Hepatocyte (in vitro differentiated cells): ENCODE data around the gene RECK. TPM values are rescaled to one million over a fixed set of nuclear protein-coding genes. Genes with fewer than 3 reads are reported as not detected.
A peak's percentile ranks its signal among the peaks of the same experiment; 100 is the strongest.

Experiments used
- DNase-seq: peaks from one replicate; pipeline ENCODE4 v3.0.0-alpha.2; 2016; ENCODE audit warnings: low spot score
- H2AFZ ChIP-seq: fragments of 200-600 bp; sonication (generic); 2 replicates; pipeline ENCODE4 v1.6.0; 2016; ENCODE audit warnings: antibody characterized with exemption, mild to moderate bottlenecking
- H3K27ac ChIP-seq: fragments of 200-600 bp; sonication (generic); 2 replicates; pipeline ENCODE4 v1.5.1; 2016; ENCODE audit warnings: mild to moderate bottlenecking
- H3K27me3 ChIP-seq: fragments of 200-600 bp; sonication (generic); 2 replicates; pipeline ENCODE4 v1.6.1; 2016
- H3K36me3 ChIP-seq: fragments of 200-600 bp; sonication (generic); replicated peaks from 2 replicates; pipeline ENCODE4 v1.5.1; 2016; ENCODE audit warnings: low read depth; ENCODE audit not compliant: insufficient read depth
- H3K4me1 ChIP-seq: fragments of 200-600 bp; sonication (generic); 2 replicates; pipeline ENCODE4 v1.5.1; 2016; ENCODE audit warnings: mild to moderate bottlenecking, moderate library complexity; ENCODE audit not compliant: insufficient read depth
- H3K4me2 ChIP-seq: fragments of 200-600 bp; sonication (generic); 2 replicates; pipeline ENCODE4 v1.6.0; 2016
- H3K4me3 ChIP-seq: fragments of 200-600 bp; sonication (generic); 2 replicates; pipeline ENCODE4 v1.5.1; 2016; ENCODE audit warnings: mild to moderate bottlenecking
- H3K79me2 ChIP-seq: fragments of 200-600 bp; sonication (generic); 2 replicates; pipeline ENCODE4 v1.6.0; 2017; ENCODE audit warnings: mild to moderate bottlenecking
- H3K9me2 ChIP-seq: fragments of 200-600 bp; sonication (generic); replicated peaks from 2 replicates; pipeline ENCODE4 v1.6.0; 2017; ENCODE audit warnings: mild to moderate bottlenecking; ENCODE audit not compliant: insufficient read depth
- H3K9me3 ChIP-seq: fragments of 200-600 bp; sonication (generic); 2 replicates; pipeline ENCODE4 v1.5.1; 2016; ENCODE audit warnings: low read depth, mild to moderate bottlenecking
- H4K20me1 ChIP-seq: fragments of 200-600 bp; sonication (generic); 2 replicates; pipeline ENCODE4 v1.6.0; 2016; ENCODE audit warnings: mild to moderate bottlenecking; ENCODE audit not compliant: insufficient read depth, poor library complexity, severe bottlenecking
- CTCF ChIP-seq: fragments of 200-600 bp; sonication (generic); IDR thresholded peaks from 2 replicates; pipeline ENCODE4 v1.5.1; 2016; ENCODE audit warnings: antibody characterized with exemption, mild to moderate bottlenecking; ENCODE audit not compliant: poor library complexity
- EZH2 ChIP-seq: fragments of 200-600 bp; sonication (generic); IDR thresholded peaks from 2 replicates; pipeline ENCODE4 v1.6.1; 2016; ENCODE audit warnings: antibody characterized with exemption, mild to moderate bottlenecking, borderline replicate concordance
- EZH2phosphoT487 ChIP-seq: fragments of 200-600 bp; sonication (generic); IDR thresholded peaks from one replicate; pipeline ENCODE4 v1.6.1; 2018; ENCODE audit warnings: antibody characterized with exemption, mild to moderate bottlenecking, low read depth, moderate library complexity; ENCODE audit not compliant: unreplicated experiment, severe bottlenecking
- WGBS: methylation state at CpG from one replicate; pipeline ENCODE4 v1.1.6; 2016; ENCODE audit warnings: low lambda C conversion rate; ENCODE audit errors: missing lambda C conversion rate; 5-methylcytosine and 5-hydroxymethylcytosine counted together
- polyA plus RNA-seq: library from polyadenylated mRNA; unstranded; fragments of >200 nt; fragmentation: Nextera tagmentation; extraction: Ambion mirVana; gene quantifications from 2 replicates; pipeline ENCODE4 v1.2.1, GENCODE V29; 2016
- total RNA-seq: library from RNA; depleted of rRNA; stranded (reverse); fragments of >200 nt; gene quantifications from 2 replicates; pipeline ENCODE4 v1.2.3, GENCODE V29; 2014

RECK gene
- total and polyA plus RNA-seq, 2 experiments from 2014 or later = 13.5 to 15.3 TPM

DNA sequence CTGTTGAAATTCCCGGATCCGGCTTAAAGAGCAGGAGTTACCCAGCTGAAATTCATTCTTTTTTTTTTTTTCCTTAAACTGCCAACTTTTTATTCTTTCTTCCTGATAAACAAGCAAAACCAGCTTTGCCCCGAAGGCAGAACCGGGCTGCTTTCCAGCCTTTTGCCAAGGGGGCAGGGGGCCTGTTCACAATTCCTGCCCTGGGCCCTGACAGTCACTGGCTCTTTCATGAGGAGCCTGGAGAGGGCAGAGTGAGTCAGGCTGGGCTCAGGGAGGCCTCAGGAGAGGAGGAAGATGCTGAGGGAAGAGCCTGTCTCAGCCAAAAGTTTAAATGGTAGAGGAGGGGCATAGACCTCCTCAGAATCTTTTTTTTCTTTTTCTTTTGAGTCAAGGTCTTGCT, 104.6 kb downstream of the RECK start:
- Histone ChIP-seq H3K79me2 (no peaks in the 10 kb centered on the region), H3K27ac (no peak overlapping the region), H3K27me3 (peaks cover 18% of the 10 kb centered on the region), H3K4me1 (peaks cover 8% of the 10 kb centered on the region), H3K4me3 (no peak overlapping the region), H3K36me3 (no peaks in the 10 kb centered on the region), H4K20me1 (no peaks in the 10 kb centered on the region), H3K4me2 (no peak overlapping the region), H2AFZ (no peak overlapping the region), H3K9me3 (no peaks in the 10 kb centered on the region), H3K9me2 (no peaks in the 10 kb centered on the region)
- no peak for DNase-seq
- TF ChIP-seq EZH2 = no peak
- no peak for TF ChIP-seq EZH2phosphoT487
- TF ChIP-seq CTCF = peak; percentile 36
- WGBS = 61% methylated on average over 4 of the region's 4 CpGs

GRCh38 chr9:36141761-36142160, 105.0 kb downstream of the RECK start:
- WGBS = 89% methylated on average over 7 of the region's 7 CpGs
- H3K79me2 ChIP-seq = no peaks in the 10 kb centered on the region
- peaks cover 18% of the 10 kb centered on the region for H3K27me3 ChIP-seq
- H3K27ac ChIP-seq = no peak overlapping the region
- no peak for DNase-seq
- no peak overlapping the region for H3K4me2 ChIP-seq
- no peaks in the 10 kb centered on the region for H3K9me2 ChIP-seq
- H3K4me3 ChIP-seq = no peak overlapping the region
- TF ChIP-seq EZH2 (no peak), EZH2phosphoT487 (no peak), CTCF (no peak)
- no peaks in the 10 kb centered on the region for H3K36me3 ChIP-seq
- H2AFZ ChIP-seq = no peak overlapping the region
- H3K4me1 ChIP-seq = peaks cover 8% of the 10 kb centered on the region
- H4K20me1 ChIP-seq = no peaks in the 10 kb centered on the region
- no peaks in the 10 kb centered on the region for H3K9me3 ChIP-seq

GRCh38 chr9:36142510-36143244, 106.0 kb downstream of the RECK start:
- Histone ChIP-seq H2AFZ (no peak overlapping the region), H3K4me2 (no peak overlapping the region), H3K4me1 (peaks cover 2% of the 10 kb centered on the region), H3K27ac (no peak overlapping the region), H3K79me2 (no peaks in the 10 kb centered on the region), H3K9me3 (no peaks in the 10 kb centered on the region), H3K27me3 (peaks cover 10% of the 10 kb centered on the region), H3K9me2 (no peaks in the 10 kb centered on the region), H3K4me3 (no peak overlapping the region), H4K20me1 (no peaks in the 10 kb centered on the region), H3K36me3 (no peaks in the 10 kb centered on the region)
- whole genome bisulfite sequencing = 81% methylated on average over 12 of the region's 12 CpGs
- no peak for DNase-seq
- TF ChIP-seq EZH2phosphoT487 (no peak), EZH2 (no peak), CTCF (no peak)
